GM19452 (cell line): ENCODE data around the gene SFT2D3.

Source experiments
- ATAC-seq: cut with Tn5 transposase; IDR thresholded peaks from one replicate; pipeline ENCODE4 v1.9.1; 2021; ENCODE audit not compliant: unreplicated experiment

Gene SFT2D3

DNA sequence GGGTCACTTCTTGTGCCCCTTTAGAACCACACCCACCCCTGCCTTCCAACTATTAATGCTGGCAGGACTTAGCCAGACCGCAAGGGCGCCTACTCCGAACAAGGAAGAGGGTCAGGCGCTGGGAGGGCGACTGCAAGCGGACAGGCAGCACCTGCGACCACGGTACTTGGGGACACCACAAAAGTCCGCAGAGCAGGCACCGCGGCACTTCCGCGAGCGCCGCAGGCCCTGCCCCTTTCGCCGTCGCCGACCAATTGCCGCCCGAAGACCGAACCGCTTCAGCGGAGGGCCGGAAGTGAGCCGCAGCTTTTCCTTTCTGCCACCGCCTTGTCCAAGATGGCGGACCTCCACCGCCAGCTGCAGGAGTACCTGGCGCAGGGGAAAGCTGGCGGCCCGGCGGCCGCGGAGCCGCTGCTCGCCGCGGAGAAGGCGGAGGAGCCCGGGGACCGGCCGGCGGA is at the start of gene SFT2D3:
SFT2D3 (plus strand) TSS at position 305 of the 458 bp plus-strand sequence; CDS start at position 337, 32 bp downstream.
- ATAC-seq = peak; percentile 61

GRCh38 chr2:127651971-127652550 is 49.2 kb upstream of the SFT2D3 start:
- no peak for ATAC-seq

GRCh38 chr2:127652786-127653357 is 48.4 kb upstream of the SFT2D3 start:
- no peak for ATAC-seq

- ATAC-seq = no peak
These were observed 47.7 kb upstream of the SFT2D3 start for GRCh38 chr2:127653421-127654083.

DNA sequence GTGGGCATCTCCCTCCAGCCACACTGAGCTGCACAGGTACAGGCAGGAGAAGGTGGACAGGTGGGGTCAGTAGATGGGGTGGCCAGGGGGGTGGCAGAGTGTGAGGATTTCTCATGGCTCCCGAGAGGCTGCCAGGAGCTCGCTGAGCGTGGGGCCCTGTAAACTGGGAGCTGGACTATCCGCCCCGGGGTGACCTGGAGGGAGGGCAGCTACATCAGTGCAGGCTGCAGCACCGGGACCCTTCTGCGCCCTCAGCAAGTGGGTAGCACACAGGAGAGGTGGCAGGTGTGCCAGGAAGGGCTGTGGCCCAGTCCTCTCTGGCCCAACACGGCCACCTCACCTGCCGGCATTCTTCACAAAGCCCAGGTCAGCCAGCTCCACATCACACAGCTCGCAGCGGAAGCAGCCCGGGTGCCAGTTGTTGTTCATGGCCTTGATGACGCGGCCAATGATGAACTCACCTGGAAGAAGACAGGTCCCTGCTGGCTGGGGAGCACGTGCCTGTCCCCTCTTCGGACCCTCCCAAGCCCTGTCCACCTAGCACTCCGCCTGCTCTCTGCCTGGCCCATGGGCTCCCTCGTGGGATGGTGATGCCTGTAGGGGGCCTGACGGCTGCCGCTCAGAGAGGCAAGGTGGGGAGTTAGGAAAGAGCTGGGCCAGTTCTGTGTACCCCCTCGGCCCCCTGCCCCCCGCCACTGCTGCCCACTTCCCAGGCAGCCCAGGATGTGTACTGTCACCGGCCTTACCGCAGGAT is 47.0 kb upstream of the SFT2D3 start:
- no peak for ATAC-seq

- ATAC-seq = no peak
These were observed 46.5 kb upstream of the SFT2D3 start for GRCh38 chr2:127654838-127655175.

DNA sequence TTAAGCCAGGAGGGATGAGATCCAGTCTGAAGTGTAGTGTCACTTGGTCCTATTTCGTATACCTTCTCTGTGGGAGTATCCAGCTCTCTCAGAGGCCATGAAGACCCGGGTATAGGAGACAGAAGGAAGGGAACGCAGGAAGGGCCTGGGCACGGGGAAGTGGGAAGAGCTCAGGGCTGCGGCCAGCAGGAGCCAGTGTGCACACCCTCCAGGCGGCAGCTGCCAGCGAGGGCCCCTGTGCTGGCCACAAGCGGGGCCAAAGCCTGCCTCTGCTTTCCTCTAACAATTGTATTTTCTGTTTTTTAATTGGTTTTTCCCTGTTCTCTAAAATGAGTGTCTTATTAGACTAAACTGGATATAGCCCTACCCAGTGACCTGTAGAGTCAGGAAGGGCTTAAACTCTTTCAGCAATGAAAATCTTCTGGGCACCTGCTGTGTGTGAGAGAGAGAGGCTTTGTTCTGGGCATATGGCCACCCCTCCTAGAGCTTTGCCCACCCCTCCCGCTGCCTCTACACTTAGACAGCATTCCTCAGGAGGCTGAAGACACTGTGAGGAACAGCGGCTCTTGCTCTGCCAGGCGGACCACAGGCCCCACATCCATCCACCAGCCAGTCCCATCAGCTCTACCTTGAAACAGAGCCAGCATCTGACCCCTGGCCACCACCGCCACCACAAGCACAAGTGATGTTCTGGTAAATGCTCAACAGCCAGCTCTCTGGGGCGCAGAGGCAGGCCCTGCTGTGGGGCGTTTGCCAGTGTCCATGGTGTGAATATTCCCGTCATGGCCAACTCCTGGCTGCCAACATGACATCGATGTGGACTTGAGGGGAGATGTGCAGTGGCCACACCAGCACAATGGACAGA is 45.9 kb upstream of the SFT2D3 start:
- ATAC-seq = no peak

DNA sequence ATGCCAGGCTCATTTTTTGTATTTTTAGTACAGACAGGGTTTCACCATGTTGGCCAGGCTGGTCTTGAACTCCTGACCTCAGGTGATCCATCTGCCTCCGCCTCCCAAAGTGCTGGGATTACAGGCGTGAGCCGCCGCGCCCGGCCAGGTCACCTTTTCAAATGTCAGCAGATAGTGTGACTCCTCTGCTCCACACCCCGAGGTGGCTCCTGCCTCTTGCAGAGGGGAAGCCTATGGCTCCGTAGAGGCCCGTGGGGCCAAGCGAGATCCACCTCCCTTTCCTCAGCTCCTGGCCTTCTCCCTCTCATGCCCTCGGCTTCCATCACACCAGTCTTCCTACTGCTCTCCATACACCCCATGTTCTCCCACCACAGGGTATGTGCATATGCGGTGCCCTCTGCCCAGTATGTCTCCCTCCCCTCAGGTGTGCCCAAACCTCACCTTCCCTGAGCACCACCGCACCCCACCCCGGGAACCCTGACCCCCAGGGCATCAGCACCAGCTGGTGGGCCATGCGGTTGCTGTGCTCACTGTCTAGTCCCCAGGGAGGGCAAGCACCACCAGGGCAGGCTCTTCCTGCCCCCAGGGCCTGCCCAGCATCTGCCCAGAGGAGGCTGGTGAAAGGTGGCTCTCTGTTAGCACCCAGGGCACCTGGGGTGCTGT is 44.6 kb upstream of the SFT2D3 start:
- no peak for ATAC-seq

DNA sequence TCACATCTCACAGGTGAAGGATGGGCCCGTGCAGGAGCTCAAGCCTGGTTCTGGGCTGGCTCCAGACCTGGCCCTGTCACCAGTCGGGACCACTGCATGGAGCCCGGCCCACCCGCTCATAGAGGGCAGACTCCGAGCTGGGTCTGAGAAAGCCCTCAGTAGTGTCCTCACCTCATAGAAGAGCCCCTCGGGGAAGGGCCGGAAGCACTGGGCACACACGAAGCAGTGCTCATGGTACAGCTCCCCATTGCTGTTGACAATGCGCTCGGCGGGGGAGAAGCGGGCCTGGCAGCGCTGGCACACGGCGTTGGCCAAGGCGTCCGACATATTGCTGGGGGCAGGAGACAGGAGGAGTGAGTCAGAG is 44.1 kb upstream of the SFT2D3 start:
- no peak for ATAC-seq

DNA sequence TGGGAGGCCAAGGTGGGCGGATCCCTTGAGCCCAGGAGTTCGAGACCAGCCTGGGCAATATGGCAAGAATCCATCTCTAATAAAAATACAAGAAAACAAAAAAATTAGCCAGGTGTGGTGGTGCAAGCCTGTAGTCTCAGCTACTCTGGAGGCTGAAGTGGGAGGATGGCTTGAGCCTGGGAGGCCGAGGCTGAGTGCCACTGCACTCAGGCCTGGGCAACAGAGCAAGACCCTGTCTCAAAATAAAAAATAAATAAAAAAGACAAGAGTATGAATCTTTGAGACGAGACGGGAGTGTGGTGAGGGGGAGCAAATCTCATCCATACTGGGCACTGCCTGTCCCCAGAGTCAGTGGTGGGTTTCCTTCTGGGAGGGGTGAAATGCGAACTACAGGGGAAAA is 43.2 kb upstream of the SFT2D3 start:
- no peak for ATAC-seq

DNA sequence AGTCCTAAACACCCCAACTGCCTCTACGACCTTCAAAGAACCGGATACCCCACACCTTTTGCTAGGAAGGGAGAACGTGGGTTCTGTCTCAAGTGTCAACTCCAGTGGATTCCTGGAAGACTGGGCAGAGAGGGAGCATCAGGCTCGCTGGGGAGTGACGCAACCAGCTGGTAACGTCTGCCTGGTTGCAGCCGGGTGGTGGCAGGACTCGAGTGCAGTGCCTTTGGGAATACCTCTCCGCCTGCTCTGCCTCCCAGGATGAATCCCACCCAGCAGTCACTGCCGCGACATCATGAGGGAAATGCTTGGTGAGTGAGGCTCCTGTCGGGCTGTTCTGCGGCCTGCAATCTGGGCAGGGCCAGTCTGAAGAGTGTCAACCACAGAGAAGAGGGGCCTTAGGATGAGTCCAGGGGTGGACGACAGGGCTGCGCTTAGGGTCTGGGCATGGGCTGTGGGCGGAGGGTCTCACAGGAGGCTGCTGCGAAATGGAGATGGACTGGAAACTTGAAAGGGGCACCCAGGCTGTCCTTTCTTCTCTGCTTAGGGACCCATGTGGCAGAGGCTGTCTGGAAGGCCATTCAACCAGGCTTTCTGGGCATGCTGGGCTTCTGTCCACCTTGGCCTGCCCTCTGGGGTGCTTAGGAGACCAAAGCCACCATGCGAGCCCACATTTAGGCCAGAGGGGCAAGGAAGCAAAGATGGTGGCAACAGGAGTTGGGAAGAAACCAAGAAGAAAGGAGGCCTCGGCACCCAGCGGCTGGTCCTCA is 42.5 kb upstream of the SFT2D3 start:
- no peak for ATAC-seq

- ATAC-seq = no peak
These were observed 41.6 kb upstream of the SFT2D3 start for GRCh38 chr2:127659408-127660290.

DNA sequence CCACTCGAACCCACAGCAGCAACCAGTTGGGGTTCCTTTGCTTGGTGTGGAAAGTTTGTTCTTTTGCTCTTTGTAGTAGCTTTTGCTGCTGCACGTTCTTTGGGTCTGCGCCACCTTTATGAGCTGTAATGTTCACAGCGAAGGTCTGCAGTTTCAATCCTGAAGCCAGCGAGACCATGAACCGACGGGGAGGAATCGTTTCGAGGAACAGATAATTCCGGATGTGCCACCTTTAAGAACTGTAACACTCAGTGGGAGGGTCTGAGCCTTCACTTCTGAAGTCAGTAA is 41.1 kb upstream of the SFT2D3 start:
- ATAC-seq = no peak

DNA sequence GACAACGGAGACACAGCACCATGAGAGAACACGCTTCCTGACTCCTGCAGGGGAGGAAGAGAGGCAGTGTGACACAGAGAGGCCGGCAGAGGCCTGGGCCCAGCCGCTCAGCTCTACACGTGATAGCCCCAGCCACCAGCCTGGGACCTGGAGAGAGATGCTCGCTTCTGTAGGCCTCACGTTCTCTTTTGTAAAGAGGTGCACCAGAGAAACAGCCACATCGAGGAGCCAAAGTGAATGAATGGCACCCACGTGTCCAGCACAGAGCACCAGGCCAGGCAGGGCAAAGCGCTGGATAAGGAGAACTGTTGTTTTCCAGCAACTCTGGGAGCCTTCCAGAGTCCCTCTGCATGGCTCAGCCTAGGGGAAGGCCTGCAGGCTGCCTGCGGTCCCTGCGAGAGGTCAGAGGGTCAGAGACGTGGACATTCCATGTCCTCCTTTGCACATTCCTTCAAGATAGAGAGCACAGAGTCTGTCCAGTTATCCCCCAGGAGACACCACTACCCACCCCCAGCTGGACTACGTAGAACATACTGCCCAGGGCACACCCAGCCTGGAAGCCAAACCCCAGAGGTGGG is 40.1 kb upstream of the SFT2D3 start:
- ATAC-seq = no peak

DNA sequence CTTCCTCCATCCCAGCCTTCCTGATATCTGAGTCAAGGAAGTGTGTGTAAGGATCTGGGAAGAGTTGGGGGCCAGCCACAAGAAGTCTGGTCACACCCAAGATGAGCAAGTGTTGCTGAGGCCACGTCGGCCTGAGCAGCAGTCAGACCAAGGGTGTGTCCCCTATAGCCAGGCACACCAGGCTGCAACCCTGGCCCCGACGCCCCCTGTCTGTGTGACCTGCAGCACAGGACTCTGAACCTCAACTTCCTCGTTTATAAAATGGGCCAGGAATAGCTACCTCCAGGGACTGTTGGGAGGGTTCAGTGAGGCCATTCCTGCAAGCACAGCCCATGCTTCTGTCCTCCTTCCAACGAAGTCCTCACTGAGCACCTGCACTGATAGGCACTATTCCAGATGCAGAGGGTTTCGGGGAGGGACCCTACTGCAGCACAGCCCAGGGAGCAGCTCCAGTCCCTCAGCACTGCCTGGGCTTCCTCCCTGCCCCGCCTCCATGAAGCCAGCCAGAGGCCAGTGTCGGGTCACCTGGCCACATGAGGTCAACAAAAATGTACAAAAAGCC is 39.3 kb upstream of the SFT2D3 start:
- ATAC-seq = no peak

DNA sequence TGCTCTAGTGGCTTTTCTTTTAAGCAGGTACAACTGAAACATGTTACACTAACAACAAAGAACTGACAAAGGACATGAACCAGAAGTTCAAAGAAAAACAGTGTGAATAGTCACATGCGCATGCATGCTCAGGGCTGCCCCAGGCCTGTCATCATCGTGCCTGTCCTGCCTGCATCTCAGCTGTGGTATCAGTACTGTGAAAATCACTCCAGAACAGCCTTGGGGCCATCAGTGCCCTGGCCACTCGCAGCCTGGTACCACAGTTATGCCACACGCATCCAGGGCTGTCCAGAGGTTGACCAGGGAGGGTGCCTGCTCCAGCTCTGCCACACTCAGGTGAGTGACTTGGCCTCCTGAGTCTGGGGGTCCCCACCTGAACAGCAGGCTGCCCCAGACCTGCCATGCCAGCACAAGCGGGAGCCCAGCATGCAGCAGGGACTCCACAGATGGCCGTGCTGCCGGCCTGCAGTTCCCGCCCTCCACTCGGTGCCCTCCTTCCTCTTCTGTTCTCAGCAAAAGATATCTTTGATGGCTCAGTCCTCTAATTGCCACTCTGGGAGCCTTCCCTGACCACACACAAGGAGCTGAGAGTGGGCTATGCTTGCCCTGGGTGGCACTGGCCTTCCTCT is 38.2 kb upstream of the SFT2D3 start:
- no peak for ATAC-seq

DNA sequence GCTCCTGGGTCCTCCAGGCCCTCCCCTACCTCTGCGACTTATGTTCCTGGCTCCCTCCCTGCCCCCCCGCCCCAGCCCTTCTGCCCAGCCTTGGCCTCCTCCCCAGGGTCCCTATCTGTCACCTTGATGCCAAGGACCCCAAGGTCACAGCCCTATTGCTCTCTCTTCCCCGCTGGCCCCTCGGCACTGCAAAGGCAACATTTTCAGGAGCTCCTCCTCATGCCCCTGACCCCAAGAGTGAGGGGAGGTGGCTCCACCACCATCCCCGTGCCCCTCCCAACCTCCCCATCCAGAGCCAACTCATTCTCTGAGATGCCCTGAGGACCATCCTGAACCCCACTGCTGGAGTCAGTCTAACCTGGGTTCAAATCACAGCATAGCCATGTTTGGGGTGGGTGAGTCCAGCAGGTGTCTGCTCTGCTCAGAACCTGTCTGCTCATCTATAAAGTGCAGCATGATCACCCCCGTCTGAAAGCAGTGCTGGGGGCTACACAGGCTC is 37.7 kb upstream of the SFT2D3 start:
- no peak for ATAC-seq
